T-helper 22 cell (primary cell): ENCODE data around the gene HOGA1.
A peak's percentile ranks its signal among the peaks of the same experiment; 100 is the strongest.
"Not testable (repeated sequence)": the region's sequence is repeated elsewhere in the genome, so short reads cannot be mapped to it uniquely, and the experiment has no call there.

Experiments used
- DNase-seq: peaks from one replicate; pipeline ENCODE4 v3.0.0-alpha.2; 2020; ENCODE audit warnings: low read depth

HOGA1 gene

DNA sequence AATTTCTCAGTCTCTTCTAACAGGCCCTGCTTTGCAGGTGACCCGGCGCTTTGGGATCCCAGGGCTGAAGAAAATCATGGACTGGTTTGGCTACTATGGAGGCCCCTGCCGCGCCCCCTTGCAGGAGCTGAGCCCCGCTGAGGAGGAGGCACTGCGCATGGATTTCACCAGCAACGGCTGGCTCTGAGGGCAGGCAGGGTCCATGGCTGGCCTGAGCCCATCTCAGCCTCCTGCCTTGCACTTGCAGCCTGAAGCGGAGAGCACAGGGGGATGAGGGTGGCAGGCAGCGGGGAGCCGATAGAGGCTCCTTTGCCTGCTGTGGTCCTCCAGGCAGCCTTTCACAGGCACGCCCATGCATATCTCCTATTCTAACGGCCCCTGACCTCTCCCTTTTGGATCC lies 27.3 kb downstream of the HOGA1 start:
- DNase-seq, result no peak

- no peak for DNase-seq
These were observed 28.2 kb downstream of the HOGA1 start for GRCh38 chr10:97612386-97612785.

GRCh38 chr10:97618285-97618684 lies 34.1 kb downstream of the HOGA1 start:
- no peak for DNase-seq

DNA sequence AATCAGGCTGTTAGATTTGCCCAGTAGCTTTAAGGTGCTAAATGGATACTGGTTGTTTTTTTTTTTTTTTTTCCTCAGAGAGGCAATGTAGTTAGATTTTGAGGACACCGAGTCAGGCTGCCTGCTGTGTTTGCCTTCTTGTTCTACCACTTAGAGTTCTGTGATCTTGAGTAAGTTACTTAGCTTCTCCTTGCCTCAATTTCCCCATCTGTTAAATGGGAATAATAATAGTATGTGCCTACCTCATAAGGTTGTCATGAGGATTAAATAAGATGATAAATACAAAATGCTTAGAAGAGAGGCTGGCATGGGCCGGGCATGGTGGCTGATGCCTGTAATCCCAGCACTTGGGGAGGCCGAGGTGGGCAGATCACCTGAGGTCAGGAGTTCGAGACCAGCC lies 34.5 kb downstream of the HOGA1 start:
- no peak for DNase-seq

DNA sequence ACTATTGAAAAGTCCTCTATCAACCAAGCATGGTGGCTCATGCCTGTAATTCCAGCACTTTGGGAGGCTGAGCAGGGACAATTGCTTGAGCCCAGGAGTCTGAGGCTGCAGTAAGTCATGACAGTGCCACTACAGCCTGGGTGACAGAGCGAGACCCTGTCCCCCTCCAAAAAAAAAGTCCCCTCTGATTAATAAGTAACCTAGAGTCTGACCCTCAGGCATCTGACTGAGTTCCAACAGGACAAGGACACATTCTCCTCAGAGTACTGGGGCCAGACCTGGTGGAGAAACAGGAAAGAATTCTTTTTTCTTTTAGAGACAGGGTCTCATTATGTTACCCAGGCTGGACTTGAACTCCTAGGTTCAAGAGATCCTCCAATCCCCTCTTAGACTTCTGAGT lies 39.1 kb downstream of the HOGA1 start:
- no peak for DNase-seq

GRCh38 chr10:97627731-97628130 lies 43.5 kb downstream of the HOGA1 start:
- no peak for DNase-seq

- DNase-seq, result no peak
These were observed 44.0 kb downstream of the HOGA1 start for GRCh38 chr10:97628228-97628627.

DNA sequence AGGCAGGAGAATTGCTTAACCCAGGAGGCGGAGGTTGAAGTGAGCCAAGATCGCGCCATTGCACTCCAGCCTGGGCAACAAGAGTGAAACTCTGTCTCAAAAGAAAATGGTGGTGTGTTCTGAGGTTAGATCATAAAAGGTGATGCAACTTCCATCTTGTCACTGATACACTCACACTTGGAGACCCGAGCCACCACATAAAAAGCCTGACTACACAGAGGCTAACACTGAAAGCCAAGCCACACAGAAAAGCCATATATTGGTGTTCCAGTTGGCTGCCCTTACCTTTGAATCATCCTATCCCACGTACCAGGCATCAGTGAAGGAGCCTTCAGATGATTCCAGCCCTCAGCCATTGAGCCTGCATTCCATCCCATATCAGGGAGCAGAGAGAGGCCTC lies 45.1 kb downstream of the HOGA1 start:
- no peak for DNase-seq

DNA sequence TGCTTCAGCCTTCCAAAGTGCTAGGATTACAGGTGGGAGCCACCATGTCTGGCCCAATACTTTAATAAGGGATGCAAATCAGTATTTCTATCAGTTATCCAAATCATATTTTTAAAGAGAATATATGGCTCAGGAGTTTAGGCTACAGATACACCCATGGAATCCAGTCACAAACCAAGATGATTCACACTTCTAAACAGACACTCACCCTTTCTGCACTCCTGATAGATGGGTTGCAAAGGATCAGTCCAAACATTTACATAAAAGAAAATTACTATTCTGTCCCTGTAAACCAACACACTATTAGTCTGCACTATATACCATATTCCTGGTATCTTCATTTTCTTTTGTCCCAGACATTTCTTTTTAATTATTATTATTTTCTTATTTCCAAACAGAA lies 46.9 kb downstream of the HOGA1 start:
- DNase-seq, result no peak

DNA sequence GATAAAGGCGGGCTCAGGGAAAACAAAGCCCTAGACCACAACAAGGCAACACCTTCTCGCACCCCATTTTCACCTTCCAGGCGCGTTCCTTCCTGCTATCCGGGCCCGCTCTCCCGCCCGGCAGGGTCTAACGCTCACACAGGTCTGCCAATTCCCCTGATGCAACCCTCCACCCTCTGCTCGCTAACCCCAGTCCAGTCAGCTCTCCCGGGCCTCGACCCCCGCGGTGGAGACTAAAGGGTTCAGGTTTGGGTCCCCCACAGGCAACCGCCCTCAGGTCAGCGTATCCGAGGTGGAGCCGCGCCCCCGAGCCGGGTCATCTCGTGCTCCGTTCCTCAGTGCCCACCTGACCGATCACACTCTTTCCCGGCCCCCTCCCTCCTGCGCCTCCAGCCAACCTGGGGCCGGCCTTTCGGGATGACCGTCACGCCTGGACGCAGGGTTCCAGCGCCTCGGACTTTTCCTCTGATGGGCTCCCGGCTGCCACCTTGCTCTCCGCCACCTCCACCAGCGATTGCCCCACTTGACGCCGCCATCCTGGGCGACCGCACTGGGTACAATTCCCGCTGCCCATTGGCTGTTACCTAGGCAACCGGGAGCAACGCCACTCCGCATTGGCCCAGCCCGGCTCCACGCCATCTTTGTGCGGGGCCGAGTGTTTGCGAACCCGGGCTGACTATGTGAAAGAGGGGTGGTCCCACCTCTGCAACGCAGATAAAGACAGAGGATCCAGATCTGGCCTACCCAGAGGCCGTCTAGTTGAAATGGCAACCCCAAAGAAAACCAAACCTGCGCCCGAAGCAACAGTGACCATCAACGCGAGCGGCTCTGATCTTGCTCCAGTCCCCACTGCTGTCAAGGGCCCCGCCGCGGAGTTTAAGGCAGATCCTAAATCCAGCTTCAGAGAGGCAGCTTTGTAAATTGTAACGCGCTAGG lies 49.0 kb downstream of the HOGA1 start, which contains the start of gene MORN4:
MORN4 (minus strand) TSS at position 552 of the 936 bp plus-strand sequence. CDS start 13,847 bp downstream, outside the sequence.
- peak; percentile 83 for DNase-seq

- DNase-seq, result no peak
These were observed 49.7 kb downstream of the HOGA1 start for GRCh38 chr10:97633921-97634320.

DNA sequence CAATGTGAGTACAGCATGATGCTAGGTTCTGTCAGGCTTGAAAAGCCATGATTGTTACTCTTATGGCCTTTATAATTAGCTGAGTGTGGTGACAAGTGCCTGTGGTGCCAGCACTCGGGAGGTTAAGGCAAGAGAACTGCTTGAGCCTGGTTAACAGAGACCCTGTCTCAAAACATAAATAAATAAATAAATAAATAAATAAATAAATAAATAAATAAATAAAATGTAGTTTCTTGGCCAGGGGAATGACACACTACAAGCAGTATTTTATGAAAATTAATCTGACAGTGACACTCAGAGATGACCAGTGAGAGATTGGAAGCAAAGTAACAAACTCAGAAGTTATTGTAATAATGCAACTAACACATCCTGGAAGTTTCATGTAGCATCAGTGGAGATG lies 51.4 kb downstream of the HOGA1 start:
- DNase-seq, result no peak

DNA sequence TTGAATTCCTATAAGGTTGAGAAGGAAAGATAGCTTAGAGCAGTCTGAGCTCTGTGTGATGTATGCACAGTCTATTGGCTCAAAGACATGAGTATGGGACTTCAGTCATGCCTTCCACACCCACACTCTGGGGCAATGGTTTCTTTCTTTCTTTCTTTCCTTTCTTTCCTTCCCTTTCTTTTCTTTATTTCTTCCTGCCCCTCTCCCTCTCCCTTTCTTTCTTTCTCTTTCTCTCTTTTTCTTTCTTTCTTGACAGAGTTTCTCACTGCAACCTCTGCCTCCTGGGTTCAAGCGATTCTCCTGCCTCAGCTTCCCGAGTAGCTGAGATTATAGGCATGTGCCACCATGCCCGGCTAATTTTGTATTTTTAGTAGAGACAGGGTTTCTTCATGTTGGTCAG lies 54.9 kb downstream of the HOGA1 start:
- not testable (repeated sequence) for DNase-seq

- peak; percentile 97 for DNase-seq
These were observed 56.1 kb downstream of the HOGA1 start, which contains the start of gene PI4K2A for GRCh38 chr10:97640174-97640867. TSS of gene PI4K2A (plus strand) at chr10:97640671. CDS start at chr10:97640743, 72 bp downstream.

DNA sequence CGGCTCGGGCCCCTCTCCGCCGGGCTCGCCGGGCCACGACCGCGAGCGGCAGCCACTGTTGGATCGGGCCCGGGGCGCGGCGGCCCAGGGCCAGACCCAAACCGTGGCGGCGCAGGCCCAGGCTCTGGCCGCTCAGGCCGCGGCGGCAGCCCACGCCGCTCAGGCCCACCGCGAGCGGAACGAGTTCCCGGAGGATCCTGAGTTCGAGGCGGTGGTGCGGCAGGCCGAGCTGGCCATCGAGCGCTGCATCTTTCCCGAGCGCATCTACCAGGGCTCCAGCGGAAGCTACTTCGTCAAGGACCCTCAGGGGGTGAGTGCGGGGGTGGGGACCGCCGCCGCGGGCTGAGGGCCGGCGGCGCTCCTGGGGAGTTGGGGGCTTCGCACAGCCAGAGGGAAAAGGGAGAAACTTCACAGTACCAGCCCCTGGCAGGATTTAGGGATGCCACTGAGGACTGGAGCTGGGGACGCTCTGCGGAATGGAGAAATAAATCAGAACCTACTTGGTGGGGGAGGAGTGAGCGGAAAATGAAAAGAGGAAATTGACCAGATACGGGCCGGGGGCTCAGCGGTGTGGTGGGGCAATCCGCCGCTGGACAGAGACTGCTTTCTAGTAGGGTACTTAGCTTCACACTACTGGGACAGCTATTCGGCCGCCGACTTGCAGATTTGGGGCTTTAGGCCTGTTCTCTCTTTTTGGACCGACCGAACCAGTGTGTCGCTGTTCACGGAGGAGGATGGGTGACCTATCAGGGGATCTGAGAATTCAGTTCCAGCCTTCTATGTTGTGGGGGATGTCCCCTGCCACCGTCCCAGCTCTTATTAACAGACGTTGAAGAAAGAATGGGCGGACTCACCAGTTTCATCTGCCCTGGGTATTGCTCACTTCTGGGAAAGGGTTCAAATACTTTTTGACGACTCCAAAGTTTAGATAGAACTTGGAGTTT lies 57.0 kb downstream of the HOGA1 start:
- no peak for DNase-seq

DNA sequence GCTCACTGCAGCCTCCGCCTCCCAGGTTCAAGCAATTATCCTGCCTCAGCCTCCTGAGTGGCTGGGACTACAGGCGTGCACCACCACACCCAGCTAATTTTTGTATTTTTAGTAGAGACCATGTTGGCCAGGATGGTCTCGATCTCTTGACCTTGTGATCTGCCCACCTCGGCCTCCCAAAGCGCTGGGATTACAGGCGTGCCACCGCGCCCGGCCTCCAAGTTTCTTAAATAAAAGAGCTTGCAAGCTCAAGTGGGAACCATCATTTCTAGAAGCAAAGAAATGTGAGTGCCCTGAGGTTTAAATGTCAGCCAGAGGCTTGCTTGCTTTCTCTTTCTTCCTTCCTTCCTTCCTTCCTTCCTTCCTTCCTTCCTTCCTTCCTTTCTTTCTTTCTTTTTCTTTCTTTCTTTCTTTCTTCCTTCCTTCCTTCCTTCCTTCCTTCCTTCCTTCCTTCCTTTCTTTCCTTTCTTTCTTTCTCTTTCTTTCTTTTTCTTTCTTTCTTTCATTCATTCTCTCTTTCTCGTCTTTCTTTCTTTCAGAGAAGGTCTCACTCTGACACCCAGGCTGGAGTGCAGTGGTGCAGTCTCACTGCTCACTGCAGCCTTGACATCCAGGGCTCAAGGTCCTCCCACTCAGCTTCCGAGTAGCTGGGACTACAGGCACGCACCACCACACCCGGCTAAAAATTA lies 58.4 kb downstream of the HOGA1 start:
- DNase-seq, result not testable (repeated sequence)

- no peak for DNase-seq
These were observed 59.3 kb downstream of the HOGA1 start for GRCh38 chr10:97643441-97643985.

DNA sequence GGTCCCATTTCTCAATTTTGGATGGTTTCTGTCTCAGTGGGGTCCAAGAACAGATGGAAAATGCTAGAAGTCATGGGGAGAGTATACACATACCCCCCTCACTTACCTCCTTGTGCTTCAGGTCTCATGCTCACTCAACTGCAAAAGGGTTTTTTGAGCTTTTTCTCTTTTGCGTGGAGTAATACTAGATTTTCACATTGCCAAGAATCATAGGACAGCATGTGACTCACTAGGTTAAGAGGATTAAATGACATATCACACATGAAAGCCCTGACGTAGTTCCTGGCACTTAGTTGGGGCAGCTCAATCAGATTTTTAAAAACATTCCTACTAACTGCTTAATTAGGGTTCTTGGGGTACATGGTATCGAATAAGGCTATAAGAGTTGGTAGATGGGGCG lies 60.7 kb downstream of the HOGA1 start:
- DNase-seq, result no peak

- DNase-seq, result no peak
These were observed 63.4 kb downstream of the HOGA1 start for GRCh38 chr10:97647556-97647955.

- peak; percentile 6 for DNase-seq
These were observed 64.6 kb downstream of the HOGA1 start for GRCh38 chr10:97648562-97649404.
